K562 (cell line): Measurements from ENCODE around the gene DPH7. TPM values are rescaled to one million over a fixed set of nuclear protein-coding genes. Genes with fewer than 3 reads are reported as not detected.
"Not testable (repeated sequence)": the region's sequence is repeated elsewhere in the genome, so short reads cannot be mapped to it uniquely, and the experiment has no call there.

Experiments used
- ATAC-seq: fragments of 200-7000 bp; cut with Tn5 transposase; 3 replicates; pipeline ENCODE4 v1.9.1; 2020; ENCODE audit warnings: moderate library complexity
- BruUV-seq: library from RNA; stranded (reverse); fragments of 400-500 nt; replicated peaks from 2 replicates; lab custom pipeline; 2021; lab: Mats Ljungman, UMichigan
- CTCF ChIA-PET: fragments of 300-600 bp; formaldehyde crosslinking; extraction: SDS; loops from one replicate; lab custom pipeline; 2021; ENCODE audit warnings: low intra/inter-chr PET ratio; lab: Yijun Ruan, JAX
- POLR2A ChIA-PET: fragments of 300-600, 350-650 bp; sonication (Branson Sonifier 250); formaldehyde crosslinking; extraction: SDS; loops from one replicate; lab custom pipeline; 2021; ENCODE audit warnings: antibody characterized with exemption, inconsistent platforms; lab: Yijun Ruan, JAX
- DNase-seq, 4 experiments: peaks; one replicate each; pipeline versions ENCODE4 v3.0.0 to v3.0.0-alpha.2; 2011 to 2018; ENCODE audit warnings: low spot score in 3 of 4, mixed read lengths in 3 of 4; ENCODE audit errors: extremely low read depth in 1 of 4
- FAIRE-seq: peaks from 2 replicates; lab custom pipeline; 2011; peaks lifted over from hg19 to GRCh38; lab: Jason Lieb, UNC
- H2AFZ ChIP-seq: 2 replicates; pipeline ENCODE4 v1.6.0; 2011; ENCODE audit warnings: low read depth, low read length, control low read depth, inconsistent platforms
- H3K27ac ChIP-seq: fragments of 200-600 bp; 3 replicates; pipeline ENCODE4 v1.8.0; 2011; ENCODE audit warnings: low read depth, mild to moderate bottlenecking, control low read depth, inconsistent platforms, low read length, moderate library complexity, mixed read lengths; ENCODE audit errors: extremely low read depth
- H3K27me3 ChIP-seq, 2 experiments: fragments of 300-600 bp in 1 of 2; 2 replicates in 1 of 2; 3 replicates in 1 of 2; pipeline versions ENCODE4 v1.6.0 to v1.8.0; 2011; ENCODE audit warnings: inconsistent platforms in 2 of 2, low read length in 2 of 2, mild to moderate bottlenecking in 1 of 2, mixed read lengths in 1 of 2, moderate library complexity in 1 of 2; ENCODE audit not compliant: control insufficient read depth in 2 of 2, insufficient read depth in 2 of 2
- H3K36me3 ChIP-seq: fragments of 300-600 bp; 3 replicates; pipeline ENCODE4 v1.8.0; 2011; ENCODE audit warnings: mild to moderate bottlenecking, low read length, inconsistent platforms; ENCODE audit not compliant: control insufficient read depth, insufficient read depth
- H3K4me1 ChIP-seq, 2 experiments: fragments of 200-600 bp in 1 of 2; replicated peaks in 1 of 2; 2 replicates in 1 of 2; 3 replicates in 1 of 2; pipeline versions ENCODE4 v1.5.1 to v1.8.0; 2011; ENCODE audit warnings: inconsistent platforms in 2 of 2, low read length in 2 of 2, mild to moderate bottlenecking in 1 of 2, mixed read lengths in 1 of 2, moderate library complexity in 1 of 2; ENCODE audit not compliant: control insufficient read depth in 2 of 2, insufficient read depth in 2 of 2
- H3K4me2 ChIP-seq: 2 replicates; pipeline ENCODE4 v1.6.1; 2011; ENCODE audit warnings: low read length, control low read depth, inconsistent platforms, mixed read lengths; ENCODE audit not compliant: insufficient read depth
- H3K4me3 ChIP-seq: fragments of 200-600 bp; sonication (generic), shearing (Covaris generic); 2 replicates; pipeline ENCODE4 v1.5.1; 2016; ENCODE audit warnings: control low read depth, inconsistent platforms
- H3K79me2 ChIP-seq: fragments of 200-600 bp; 3 replicates; pipeline ENCODE4 v1.8.0; 2011; ENCODE audit warnings: low read length, inconsistent platforms; ENCODE audit not compliant: control insufficient read depth, insufficient read depth
- H3K9ac ChIP-seq, 2 experiments: 2 replicates each; pipeline versions ENCODE4 v1.6.0 to v1.6.1; 2011; ENCODE audit warnings: low read depth in 2 of 2, low read length in 2 of 2, control low read depth in 1 of 2, inconsistent platforms in 1 of 2, mild to moderate bottlenecking in 1 of 2, mixed read lengths in 1 of 2; ENCODE audit not compliant: insufficient read depth in 1 of 2
- H3K9me1 ChIP-seq: one replicate; pipeline ENCODE4 v1.6.0; 2011; ENCODE audit warnings: inconsistent platforms, mild to moderate bottlenecking, low read length, moderate library complexity; ENCODE audit not compliant: control insufficient read depth, insufficient read depth
- H3K9me3 ChIP-seq: replicated peaks from 2 replicates; pipeline ENCODE4 v1.5.1; 2011; ENCODE audit warnings: low read depth, low read length, inconsistent platforms; ENCODE audit not compliant: control insufficient read depth, insufficient read depth
- H4K20me1 ChIP-seq: replicated peaks from 2 replicates; pipeline ENCODE4 v1.6.1; 2011; ENCODE audit warnings: low read length, inconsistent platforms, mixed read lengths; ENCODE audit not compliant: control insufficient read depth, insufficient read depth
- HNRNPL ChIP-seq: fragments of 200-400 bp; formaldehyde crosslinking; IDR thresholded peaks from 2 replicates; pipeline ENCODE4 v1.6.1; 2017; ENCODE audit warnings: low read depth, mild to moderate bottlenecking, low read length
- WGBS: fragments of 100-300 bp; shearing (Covaris generic); methylation state at CpG from one replicate; pipeline ENCODE4 v1.1.6; 2016; ENCODE audit warnings: low coverage, mixed read lengths; ENCODE audit not compliant: insufficient coverage; ENCODE audit errors: missing lambda C conversion rate; 5-methylcytosine and 5-hydroxymethylcytosine counted together
- in situ Hi-C: fragments of 300-500 bp; cut with MboI; formaldehyde crosslinking; loops from 4 replicates; pipeline ENCODE4 v1.15.0; 2018; ENCODE audit warnings: inconsistent platforms, mixed read lengths
- intact Hi-C: fragments of 100-400 bp; cut with micrococcal nuclease; formaldehyde crosslinking; loops from 2 replicates; pipeline ENCODE4 v1.14.2; 2022
- polyA plus RNA-seq, 8 experiments: library from polyadenylated mRNA; depleted of rRNA in 4 of 8; stranded (reverse) in 5 of 8; unstranded in 3 of 8; fragments of >200 nt; fragmentation: Nextera tagmentation in 2 of 8; fragmentation: Illumina TruSeq in 1 of 8; extraction: Ambion mirVana in 2 of 8; extraction: Trizol in 1 of 8; gene quantifications; 2 replicates each; pipeline versions ENCODE4 v1.2.1 to v1.2.3, GENCODE V29; 2011 to 2014; ENCODE audit warnings: inconsistent platforms in 1 of 8, missing spikeins in 1 of 8
- total RNA-seq, 7 experiments: library from RNA; depleted of rRNA in 6 of 7; stranded (reverse); fragments of >200 nt in 6 of 7; fragmentation: Illumina TruSeq in 2 of 7; extraction: Trizol in 2 of 7; gene quantifications; 2 replicates each; pipeline versions ENCODE4 v1.2.1 to v1.2.3, GENCODE V29; 2011 to 2021; ENCODE audit warnings: low replicate concordance in 1 of 7

DPH7 gene
- total and polyA plus RNA-seq, 9 of the 15 experiments (the other 6 are each of a cell fraction or from before 2014, with no cell fraction given): 13.9 to 68.6 (median 41.3) TPM

DNA sequence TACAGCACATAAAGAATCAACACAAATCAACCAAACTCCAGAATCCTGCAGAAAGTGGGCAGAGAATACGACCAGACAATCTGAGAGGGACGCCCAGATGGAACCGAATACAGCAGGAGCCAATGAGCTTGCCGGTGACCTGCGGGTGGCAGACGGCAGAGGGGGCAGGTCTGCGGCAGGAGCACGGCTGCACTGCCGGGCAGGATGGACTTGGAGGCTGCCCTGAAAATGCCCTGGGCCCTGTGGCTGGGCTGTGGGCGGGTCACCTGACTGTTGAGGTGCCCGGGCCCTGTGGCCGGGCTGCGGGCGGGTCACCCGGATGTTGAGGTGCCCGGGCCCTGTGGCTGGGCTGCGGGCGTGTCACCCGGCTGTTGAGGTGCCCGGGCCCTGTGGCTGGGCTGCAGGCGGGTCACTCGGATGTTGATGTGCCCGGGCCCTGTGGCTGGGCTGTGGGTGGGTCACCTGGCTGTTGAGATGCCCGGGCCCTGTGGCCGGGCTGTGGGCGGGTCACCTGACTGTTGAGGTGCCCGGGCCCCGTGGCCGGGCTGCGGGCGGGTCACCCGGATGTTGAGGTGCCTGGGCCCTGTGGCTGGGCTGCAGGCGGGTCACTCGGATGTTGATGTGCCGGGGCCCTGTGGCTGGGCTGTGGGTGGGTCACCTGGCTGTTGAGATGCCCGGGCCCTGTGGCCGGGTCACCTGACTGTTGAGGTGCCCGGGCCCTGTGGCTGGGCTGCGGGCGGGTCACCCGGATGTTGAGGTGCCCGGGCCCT lies 64.7 kb downstream of the DPH7 start:
- H3K4me2 ChIP-seq, H3K27ac ChIP-seq, BruUV-seq, H3K9ac ChIP-seq, ATAC-seq, H3K27me3 ChIP-seq, H3K79me2 ChIP-seq, FAIRE-seq, H3K9me1 ChIP-seq, H2AFZ ChIP-seq, H3K36me3 ChIP-seq, in situ Hi-C loops, DNase-seq, H3K9me3 ChIP-seq, H3K4me3 ChIP-seq, CTCF ChIA-PET, POLR2A ChIA-PET, H4K20me1 ChIP-seq, intact Hi-C loops: not testable (repeated sequence)
- 77% methylated on average over 21 of the region's 42 CpGs for WGBS
- peaks cover 13 to 36% of the 10 kb centered on the region in 2 experiments; a peak in 4 of 5 replicates for H3K4me1 ChIP-seq
- TF ChIP-seq HNRNPL: 0 out of 2 replicates have a peak, but pooled peaks have one; percentile 32

DNA sequence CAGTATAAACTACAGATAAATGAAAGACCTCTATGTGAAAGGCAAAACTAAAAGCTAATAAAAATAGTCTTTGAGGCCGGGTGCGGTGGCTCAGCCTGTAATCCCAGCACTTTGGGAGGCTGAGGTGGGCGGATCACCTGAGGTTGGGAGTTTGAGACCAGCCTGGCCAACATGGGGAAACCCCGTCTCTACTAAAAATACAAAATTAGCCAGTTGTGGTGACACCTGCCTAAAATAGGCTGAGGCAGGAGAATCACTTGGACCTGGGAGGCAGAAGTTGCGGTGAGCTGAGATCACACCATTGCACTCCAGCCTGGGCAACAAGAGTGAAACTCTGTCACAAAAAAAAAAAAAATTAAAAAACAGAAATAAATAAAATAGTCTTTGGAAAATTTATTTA lies 65.6 kb downstream of the DPH7 start:
- H3K79me2 ChIP-seq, H3K27ac ChIP-seq, in situ Hi-C loops, CTCF ChIA-PET, H3K4me3 ChIP-seq, H3K9ac ChIP-seq, H3K9me3 ChIP-seq, intact Hi-C loops, H2AFZ ChIP-seq, FAIRE-seq, DNase-seq, H3K4me2 ChIP-seq, H4K20me1 ChIP-seq, H3K9me1 ChIP-seq, H3K36me3 ChIP-seq, ATAC-seq, BruUV-seq, H3K27me3 ChIP-seq: not testable (repeated sequence)
- H3K4me1 ChIP-seq: peaks cover 13 to 35% of the 10 kb centered on the region in 2 experiments; a peak in 4 of 5 replicates
- POLR2A ChIA-PET: interaction anchor here (0.6 kb wide), 2 partner anchors 91 to 96 kb away, joined by 3 read pairs; no protein-coding TSS in a partner anchor
- WGBS: 87% methylated on average over 5 of the region's 5 CpGs
